NOMO-1 treated with DMSO at 0.1 percent for 48 hours (cell line): ENCODE results near the gene LENG8.
"Not testable (repeated sequence)": the region's sequence is repeated elsewhere in the genome, so short reads cannot be mapped to it uniquely, and the experiment has no call there.

ENCODE experiments used
- DNase-seq: peaks from one replicate; lab custom pipeline; 2025; ENCODE audit not compliant: unreplicated experiment; lab: John Stamatoyannopoulos, UW

The LENG8 gene

DNA sequence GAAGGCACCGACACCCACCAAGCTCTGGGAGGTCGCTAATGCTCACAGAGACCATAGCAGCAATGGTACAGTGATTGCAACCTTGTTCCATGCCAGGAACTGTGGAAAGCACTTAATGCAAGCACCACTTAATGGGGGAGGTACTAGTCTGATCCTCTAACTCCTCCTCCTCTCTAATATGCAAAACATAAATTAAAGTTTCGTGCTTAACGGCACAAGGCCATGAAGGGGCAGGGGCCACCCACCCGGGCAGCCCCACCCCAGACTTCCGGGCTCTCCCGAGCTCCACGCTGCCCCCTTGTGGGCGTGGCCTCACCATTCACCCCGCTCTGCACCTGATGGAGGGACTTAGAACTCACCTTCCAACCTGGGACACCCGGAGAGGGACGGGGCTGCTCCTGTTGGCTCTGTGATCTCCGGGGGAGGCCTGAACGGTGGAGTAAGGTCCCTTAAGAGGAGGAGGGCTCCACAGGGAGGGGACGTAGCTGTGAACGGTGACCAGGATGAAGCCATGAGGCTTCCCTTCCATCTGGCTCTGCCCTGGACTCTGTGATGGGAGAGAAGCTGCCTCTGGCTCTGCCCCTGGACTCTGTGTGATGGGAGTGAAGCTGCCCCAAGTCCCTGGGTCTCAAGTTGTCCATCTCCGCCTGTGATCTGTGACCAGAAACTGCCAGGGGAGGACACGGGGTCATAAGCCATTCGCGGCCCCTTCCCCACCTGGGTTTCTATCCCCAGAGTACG is 60.4 kb downstream of the LENG8 start:
- DNase-seq: not testable (repeated sequence)
